ENCODE measurements around the gene ABCA7.

- no peak for TF ChIP-seq CTCF (IDR thresholded peaks at IDR 0.05; ENCODE audit: low read depth, low read length)
- no peak for TF ChIP-seq MYC (IDR thresholded peaks at IDR 0.05; ENCODE audit: low read depth, low read length)
- TF ChIP-seq POLR2A (IDR thresholded peaks at IDR 0.05; ENCODE audit: extremely low read depth, insufficient read length), result no peak
These were observed 29.1 kb upstream of the ABCA7 start for GRCh38 chr19:1010586-1011510.

Data from NB4 (cell line).